Ishikawa (cell line): ENCODE results near the gene VWC2.

Experiments used
- CEBPB ChIP-seq: IDR thresholded peaks from 2 replicates; pipeline ENCODE4 v1.6.1; 2012
- CREB1 ChIP-seq: IDR thresholded peaks from 2 replicates; pipeline ENCODE4 v1.6.1; 2012; ENCODE audit warnings: low read depth
- EGR1 ChIP-seq: IDR thresholded peaks from 2 replicates; pipeline ENCODE4 v1.6.1; 2012
- EP300 ChIP-seq: IDR thresholded peaks from 2 replicates; pipeline ENCODE4 v1.6.1; 2012; ENCODE audit warnings: borderline replicate concordance
- FOXM1 ChIP-seq: IDR thresholded peaks from 2 replicates; pipeline ENCODE4 v1.6.1; 2012; ENCODE audit warnings: low read depth, borderline replicate concordance
- NFIC ChIP-seq: IDR thresholded peaks from 2 replicates; pipeline ENCODE4 v1.6.1; 2012
- RAD21 ChIP-seq: IDR thresholded peaks from 2 replicates; pipeline ENCODE4 v1.6.1; 2012; ENCODE audit warnings: low read depth
- TAF1 ChIP-seq: IDR thresholded peaks from 2 replicates; pipeline ENCODE4 v1.6.1; 2012; ENCODE audit warnings: low read depth, mild to moderate bottlenecking
- TCF12 ChIP-seq: IDR thresholded peaks from 2 replicates; pipeline ENCODE4 v1.6.1; 2012; ENCODE audit warnings: low read depth
- TEAD4 ChIP-seq: IDR thresholded peaks from 2 replicates; pipeline ENCODE4 v1.6.1; 2012
- YY1 ChIP-seq: IDR thresholded peaks from 2 replicates; pipeline ENCODE4 v1.6.1; 2012; ENCODE audit warnings: low read depth
- ZBTB7A ChIP-seq: IDR thresholded peaks from 2 replicates; pipeline ENCODE4 v1.6.1; 2012; ENCODE audit warnings: low read depth
- TF ChIP-seq, protein P1 (sequence below): IDR thresholded peaks from 2 replicates; pipeline ENCODE4 v1.6.1; 2012
- TF ChIP-seq, protein P2 (sequence below): IDR thresholded peaks from 2 replicates; pipeline ENCODE4 v1.6.1; 2012; ENCODE audit warnings: low read depth, mild to moderate bottlenecking
- TF ChIP-seq, protein P3 (sequence below): IDR thresholded peaks from 2 replicates; pipeline ENCODE4 v1.6.1; 2012

The VWC2 gene

GRCh38 chr7:49839863-49840645 lies 66.6 kb downstream of the VWC2 start:
- no peak for TF ChIP-seq CEBPB

GRCh38 chr7:49840751-49841405 lies 67.4 kb downstream of the VWC2 start:
- no peak for TF ChIP-seq FOXM1
- TF ChIP-seq CEBPB, result no peak
- no peak for TF ChIP-seq CREB1
- TF ChIP-seq TAF1, result no peak
- TF ChIP-seq ZBTB7A, result no peak
- TF ChIP-seq, protein P1, sequence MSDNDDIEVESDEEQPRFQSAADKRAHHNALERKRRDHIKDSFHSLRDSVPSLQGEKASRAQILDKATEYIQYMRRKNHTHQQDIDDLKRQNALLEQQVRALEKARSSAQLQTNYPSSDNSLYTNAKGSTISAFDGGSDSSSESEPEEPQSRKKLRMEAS, result no peak
- TF ChIP-seq, protein P2, sequence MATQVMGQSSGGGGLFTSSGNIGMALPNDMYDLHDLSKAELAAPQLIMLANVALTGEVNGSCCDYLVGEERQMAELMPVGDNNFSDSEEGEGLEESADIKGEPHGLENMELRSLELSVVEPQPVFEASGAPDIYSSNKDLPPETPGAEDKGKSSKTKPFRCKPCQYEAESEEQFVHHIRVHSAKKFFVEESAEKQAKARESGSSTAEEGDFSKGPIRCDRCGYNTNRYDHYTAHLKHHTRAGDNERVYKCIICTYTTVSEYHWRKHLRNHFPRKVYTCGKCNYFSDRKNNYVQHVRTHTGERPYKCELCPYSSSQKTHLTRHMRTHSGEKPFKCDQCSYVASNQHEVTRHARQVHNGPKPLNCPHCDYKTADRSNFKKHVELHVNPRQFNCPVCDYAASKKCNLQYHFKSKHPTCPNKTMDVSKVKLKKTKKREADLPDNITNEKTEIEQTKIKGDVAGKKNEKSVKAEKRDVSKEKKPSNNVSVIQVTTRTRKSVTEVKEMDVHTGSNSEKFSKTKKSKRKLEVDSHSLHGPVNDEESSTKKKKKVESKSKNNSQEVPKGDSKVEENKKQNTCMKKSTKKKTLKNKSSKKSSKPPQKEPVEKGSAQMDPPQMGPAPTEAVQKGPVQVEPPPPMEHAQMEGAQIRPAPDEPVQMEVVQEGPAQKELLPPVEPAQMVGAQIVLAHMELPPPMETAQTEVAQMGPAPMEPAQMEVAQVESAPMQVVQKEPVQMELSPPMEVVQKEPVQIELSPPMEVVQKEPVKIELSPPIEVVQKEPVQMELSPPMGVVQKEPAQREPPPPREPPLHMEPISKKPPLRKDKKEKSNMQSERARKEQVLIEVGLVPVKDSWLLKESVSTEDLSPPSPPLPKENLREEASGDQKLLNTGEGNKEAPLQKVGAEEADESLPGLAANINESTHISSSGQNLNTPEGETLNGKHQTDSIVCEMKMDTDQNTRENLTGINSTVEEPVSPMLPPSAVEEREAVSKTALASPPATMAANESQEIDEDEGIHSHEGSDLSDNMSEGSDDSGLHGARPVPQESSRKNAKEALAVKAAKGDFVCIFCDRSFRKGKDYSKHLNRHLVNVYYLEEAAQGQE, result no peak
- no peak for TF ChIP-seq TCF12
- TF ChIP-seq, protein P3, sequence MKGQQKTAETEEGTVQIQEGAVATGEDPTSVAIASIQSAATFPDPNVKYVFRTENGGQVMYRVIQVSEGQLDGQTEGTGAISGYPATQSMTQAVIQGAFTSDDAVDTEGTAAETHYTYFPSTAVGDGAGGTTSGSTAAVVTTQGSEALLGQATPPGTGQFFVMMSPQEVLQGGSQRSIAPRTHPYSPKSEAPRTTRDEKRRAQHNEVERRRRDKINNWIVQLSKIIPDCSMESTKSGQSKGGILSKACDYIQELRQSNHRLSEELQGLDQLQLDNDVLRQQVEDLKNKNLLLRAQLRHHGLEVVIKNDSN, result no peak
- TF ChIP-seq RAD21, result no peak
- no peak for TF ChIP-seq TEAD4
- no peak for TF ChIP-seq EP300

- TF ChIP-seq CEBPB (no peak), TEAD4 (no peak), ZBTB7A (no peak), NFIC (no peak), FOXM1 (no peak), TAF1 (no peak)
- TF ChIP-seq, protein P1, result no peak
Measured at GRCh38 chr7:49845626-49846025, 72.2 kb downstream of the VWC2 start.

DNA sequence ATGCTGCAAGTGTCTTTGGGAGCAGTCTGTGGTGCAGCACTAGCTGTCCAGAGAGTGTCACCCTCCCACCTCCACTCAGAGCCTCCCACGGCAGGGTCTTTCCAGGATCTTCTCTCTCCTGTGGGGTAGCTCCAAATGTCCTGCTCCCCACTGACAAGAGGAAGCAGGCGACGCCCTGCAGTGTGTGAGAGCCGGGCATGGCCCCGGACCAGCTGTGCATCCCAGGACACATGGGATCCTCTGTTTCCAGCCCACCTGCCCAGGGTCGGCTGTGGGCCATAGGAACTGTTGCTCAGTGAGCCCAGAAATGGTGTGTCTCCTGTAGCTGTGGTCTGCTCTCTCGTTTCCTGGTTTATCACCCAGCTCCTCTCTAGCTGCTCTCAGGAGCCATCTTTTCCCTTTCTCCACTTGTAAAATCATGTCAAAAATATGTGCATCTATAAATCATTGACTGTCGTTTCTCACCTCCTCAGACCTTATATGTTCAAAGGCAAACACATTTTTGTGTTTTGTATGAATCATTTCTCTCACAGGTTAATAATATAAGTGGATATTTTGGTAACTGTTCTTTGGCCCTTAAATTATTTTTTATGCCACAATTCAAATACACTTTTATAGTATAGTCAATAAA lies 74.9 kb downstream of the VWC2 start:
- TF ChIP-seq CREB1 (no peak), EGR1 (no peak), CEBPB (no peak), RAD21 (no peak), YY1 (no peak), TAF1 (no peak), EP300 (no peak), TEAD4 (no peak), ZBTB7A (no peak), NFIC (no peak)
- TF ChIP-seq, protein P3, result no peak
- TF ChIP-seq, protein P2, result no peak

- TF ChIP-seq CEBPB, result no peak
- TF ChIP-seq FOXM1, result no peak
- no peak for TF ChIP-seq EGR1
Measured at GRCh38 chr7:49850921-49851613, 77.6 kb downstream of the VWC2 start.
